HCT116 (cell line): ENCODE measurements around the gene ACSS1. TPM values are rescaled to one million over a fixed set of nuclear protein-coding genes. Genes with fewer than 3 reads are reported as not detected.

Experiments
- ATAC-seq: fragments of 200-7000 bp; cut with Tn5 transposase; 2 replicates; pipeline ENCODE4 v1.9.1; 2020; ENCODE audit warnings: mild to moderate bottlenecking, moderate library complexity
- BruUV-seq: library from RNA; stranded (reverse); fragments of 400-500 nt; replicated peaks from 2 replicates; lab custom pipeline; 2021; lab: Mats Ljungman, UMichigan
- CTCF ChIA-PET: fragments of 300-600 bp; sonication (Branson Sonifier 250); formaldehyde crosslinking; loops from one replicate; lab custom pipeline; 2021; ENCODE audit warnings: antibody characterized with exemption; lab: Charles Lee
- POLR2A ChIA-PET: fragments of 300-600, 350-600 bp; sonication (Branson Sonifier 250); formaldehyde crosslinking; loops from one replicate; lab custom pipeline; 2021; ENCODE audit warnings: antibody characterized with exemption; lab: Charles Lee
- RAD21 ChIA-PET, 2 experiments: fragments of 300-600 bp; sonication (Branson Sonifier 250); formaldehyde crosslinking; loops; one replicate each; lab custom pipeline; 2023; ENCODE audit warnings: low total read pairs in 2 of 2; ENCODE audit not compliant: uncharacterized antibody in 2 of 2, unreplicated experiment in 2 of 2, low non-redundant PET in 1 of 2; lab: Charles Lee
- DNase-seq: peaks from one replicate; pipeline ENCODE4 v3.0.0-alpha.2; 2010; ENCODE audit warnings: low read depth, low spot score
- H2AFZ ChIP-seq: fragments of 200-600 bp; shearing (Covaris generic), sonication (generic); 2 replicates; pipeline ENCODE4 v1.6.1; 2017; ENCODE audit warnings: low read depth, mixed run types, mixed read lengths, antibody characterized with exemption, low read length; ENCODE audit not compliant: poor library complexity, severe bottlenecking
- H3K27ac ChIP-seq: 2 replicates; pipeline ENCODE4 v1.5.1; 2012; ENCODE audit warnings: low read depth, low read length
- H3K27me3 ChIP-seq: fragments of 200-600 bp; sonication (generic); 2 replicates; pipeline ENCODE4 v1.6.1; 2016; ENCODE audit warnings: mixed run types, low read length, mixed read lengths; ENCODE audit not compliant: insufficient read depth
- H3K36me3 ChIP-seq, 2 experiments: fragments of 200-500 bp in 1 of 2; fragments of 200-600 bp in 1 of 2; sonication (Bioruptor generic) in 1 of 2; sonication (generic) in 1 of 2; 2 replicates each; pipeline versions ENCODE4 v1.5.1 to v1.6.1; 2014 to 2016; ENCODE audit warnings: low read length in 2 of 2, inconsistent platforms in 1 of 2, mixed read lengths in 1 of 2, mixed run types in 1 of 2; ENCODE audit not compliant: insufficient read depth in 2 of 2, control insufficient read depth in 1 of 2
- H3K4me1 ChIP-seq, 2 experiments: fragments of 200-600 bp in 1 of 2; sonication (generic) in 1 of 2; 2 replicates each; pipeline versions ENCODE4 v1.5.1 to v1.6.1; 2012 to 2017; ENCODE audit warnings: low read length in 2 of 2, inconsistent platforms in 1 of 2, mild to moderate bottlenecking in 1 of 2, mixed read lengths in 1 of 2, mixed run types in 1 of 2, moderate library complexity in 1 of 2; ENCODE audit not compliant: insufficient read depth in 2 of 2, control insufficient read depth in 1 of 2
- H3K4me2 ChIP-seq: fragments of 200-600 bp; sonication (generic); 2 replicates; pipeline ENCODE4 v1.6.1; 2017; ENCODE audit warnings: mixed run types, low read length, mixed read lengths
- H3K4me3 ChIP-seq, 2 experiments: fragments of 200-600 bp in 1 of 2; sonication (generic) in 1 of 2; replicated peaks in 1 of 2; 2 replicates each; pipeline ENCODE4 v1.5.1; 2011 to 2016; ENCODE audit warnings: low read length in 2 of 2, control low read depth in 1 of 2, low read depth in 1 of 2, mild to moderate bottlenecking in 1 of 2, mixed read lengths in 1 of 2, mixed run types in 1 of 2
- H3K79me2 ChIP-seq: fragments of 200-600 bp; sonication (generic); 2 replicates; pipeline ENCODE4 v1.6.1; 2017; ENCODE audit warnings: mild to moderate bottlenecking, mixed run types, low read length, moderate library complexity, mixed read lengths; ENCODE audit not compliant: insufficient read depth
- H3K9ac ChIP-seq: fragments of 200-600 bp; sonication (generic); 2 replicates; pipeline ENCODE4 v1.6.1; 2016; ENCODE audit warnings: low read length, mixed read lengths
- H3K9me2 ChIP-seq: fragments of 200-600 bp; sonication (generic), shearing (Covaris generic); 2 replicates; pipeline ENCODE4 v1.6.1; 2017; ENCODE audit warnings: mixed run types, mild to moderate bottlenecking, moderate library complexity; ENCODE audit not compliant: insufficient read depth
- H3K9me3 ChIP-seq, 2 experiments: fragments of 200-500 bp in 1 of 2; fragments of 200-600 bp in 1 of 2; sonication (Bioruptor generic) in 1 of 2; sonication (generic) in 1 of 2; 2 replicates each; pipeline ENCODE4 v1.6.1; 2014 to 2017; ENCODE audit warnings: low read length in 2 of 2, mixed read lengths in 2 of 2, inconsistent platforms in 1 of 2, low read depth in 1 of 2, mild to moderate bottlenecking in 1 of 2, mixed run types in 1 of 2, moderate library complexity in 1 of 2; ENCODE audit not compliant: control insufficient read depth in 1 of 2, insufficient read depth in 1 of 2
- H4K20me1 ChIP-seq: fragments of 200-600 bp; sonication (generic), shearing (Covaris generic); 2 replicates; pipeline ENCODE4 v1.6.1; 2017; ENCODE audit warnings: mixed run types, mild to moderate bottlenecking, moderate library complexity; ENCODE audit not compliant: insufficient read depth
- CBX3 ChIP-seq: IDR thresholded peaks from 2 replicates; pipeline ENCODE4 v1.6.1; 2012; ENCODE audit warnings: low read depth
- CEBPB ChIP-seq: IDR thresholded peaks from 2 replicates; pipeline ENCODE4 v1.6.1; 2012; ENCODE audit warnings: low read depth
- EGR1 ChIP-seq: IDR thresholded peaks from 2 replicates; pipeline ENCODE4 v1.6.1; 2012; ENCODE audit warnings: low read depth
- ELF1 ChIP-seq: IDR thresholded peaks from 2 replicates; pipeline ENCODE4 v1.6.1; 2012; ENCODE audit warnings: low read depth, borderline replicate concordance
- FOSL1 ChIP-seq: IDR thresholded peaks from 2 replicates; pipeline ENCODE4 v1.6.1; 2012; ENCODE audit warnings: low read depth
- JUND ChIP-seq: IDR thresholded peaks from 2 replicates; pipeline ENCODE4 v1.6.1; 2012
- MAX ChIP-seq: IDR thresholded peaks from 2 replicates; pipeline ENCODE4 v1.6.1; 2012
- POLR2A ChIP-seq: IDR thresholded peaks from 2 replicates; pipeline ENCODE4 v1.7.0; 2011; ENCODE audit warnings: borderline replicate concordance; ENCODE audit not compliant: insufficient read depth, insufficient read length; ENCODE audit errors: extremely low read depth
- RAD21 ChIP-seq: IDR thresholded peaks from 2 replicates; pipeline ENCODE4 v1.6.1; 2012; ENCODE audit warnings: low read depth, mild to moderate bottlenecking
- SP1 ChIP-seq: IDR thresholded peaks from 2 replicates; pipeline ENCODE4 v1.6.1; 2012; ENCODE audit warnings: low read depth
- TCF7L2 ChIP-seq: IDR thresholded peaks from 2 replicates; pipeline ENCODE4 v1.7.0; 2011; ENCODE audit warnings: borderline replicate concordance, inconsistent platforms; ENCODE audit not compliant: insufficient read depth, insufficient read length; ENCODE audit errors: extremely low read depth
- YY1 ChIP-seq: IDR thresholded peaks from 2 replicates; pipeline ENCODE4 v1.6.1; 2011; ENCODE audit warnings: low read length, low read depth, moderate library complexity, mild to moderate bottlenecking; ENCODE audit not compliant: insufficient replicate concordance; ENCODE audit errors: extremely low read depth
- ZFX ChIP-seq: fragments of 450-650 bp; IDR thresholded peaks from 2 replicates; pipeline ENCODE4 v1.6.1; 2017
- ZNF274 ChIP-seq: fragments of 200-500 bp; sonication (Bioruptor generic); IDR thresholded peaks from 2 replicates; pipeline ENCODE4 v1.6.1; 2014; ENCODE audit warnings: mild to moderate bottlenecking, low read depth, low read length, inconsistent platforms
- intact Hi-C: fragments of 100-400 bp; cut with micrococcal nuclease; formaldehyde crosslinking; loops from 2 replicates; pipeline ENCODE4 v1.10.0; 2022
- total RNA-seq: library from RNA; stranded (reverse); gene quantifications from one replicate; pipeline ENCODE4 v1.2.1, GENCODE V29; 2021; ENCODE audit not compliant: unreplicated experiment
- TF ChIP-seq, protein P1 (sequence below), 3 experiments: fragments of 200-600 bp in 1 of 3; sonication (generic) in 1 of 3; IDR thresholded peaks in 2 of 3; conservative IDR thresholded peaks in 1 of 3; 2 replicates each; pipeline ENCODE4 v1.5.1; 2012 to 2017; ENCODE audit warnings: low read depth in 2 of 3, low read length in 2 of 3, antibody characterized with exemption in 1 of 3, borderline replicate concordance in 1 of 3, control low read depth in 1 of 3, mild to moderate bottlenecking in 1 of 3, mixed read lengths in 1 of 3, mixed run types in 1 of 3, moderate library complexity in 1 of 3; ENCODE audit not compliant: insufficient read depth in 1 of 3
- TF ChIP-seq, protein P2 (sequence below): IDR thresholded peaks from 2 replicates; pipeline ENCODE4 v1.6.1; 2011; ENCODE audit warnings: mild to moderate bottlenecking, low read length, moderate library complexity; ENCODE audit not compliant: insufficient replicate concordance; ENCODE audit errors: extremely low read depth

ACSS1 gene
- total RNA-seq, 1 experiment from 2014 or later: 0.27 TPM

DNA sequence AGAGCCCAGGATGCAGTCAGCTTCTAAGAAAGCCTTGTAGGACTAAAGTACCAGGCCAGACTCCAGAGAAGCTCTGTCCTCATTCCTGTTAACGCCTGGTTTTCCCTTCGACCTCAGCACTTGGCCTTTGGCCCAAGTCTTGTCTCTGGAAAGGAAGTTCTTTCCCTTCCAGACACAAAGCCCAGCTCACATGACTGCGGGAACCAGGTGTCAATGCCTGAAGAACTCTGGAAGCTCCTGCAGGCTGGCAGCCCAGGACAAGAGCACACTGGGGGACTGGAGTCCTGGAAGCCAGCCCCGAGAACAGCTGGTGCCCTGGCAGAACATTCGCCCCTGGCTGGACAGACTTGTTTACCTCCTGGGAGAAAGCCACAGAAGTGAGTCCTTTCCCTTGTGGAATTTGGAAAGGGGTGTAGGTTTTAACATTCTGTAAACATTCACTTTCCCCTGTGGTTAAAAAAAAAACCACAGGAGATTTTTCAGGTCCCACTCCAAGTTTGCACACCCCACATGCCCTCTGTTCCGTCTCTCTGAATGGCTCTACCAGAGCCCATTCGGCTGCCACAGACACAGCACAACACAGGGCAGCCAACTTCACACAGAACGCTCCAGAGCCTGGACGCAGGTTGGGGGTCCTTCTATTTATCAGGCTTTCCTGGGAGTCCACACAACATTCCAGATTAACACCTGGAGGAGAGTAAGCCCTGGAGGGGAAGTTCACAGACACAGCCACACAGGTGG, 18.1 kb downstream of the ACSS1 start:
- no peaks in the 10 kb centered on the region for H3K9me3 ChIP-seq
- H4K20me1 ChIP-seq: no peaks in the 10 kb centered on the region
- intact Hi-C loops: no loop called here
- no peak overlapping the region for H3K4me2 ChIP-seq
- RAD21 ChIA-PET: no interaction called here
- no peaks in the 10 kb centered on the region for H3K9me2 ChIP-seq
- no peaks in the 10 kb centered on the region for H3K4me1 ChIP-seq
- TF ChIP-seq YY1 (no peak), ZFX (no peak), MAX (no peak)
- CTCF ChIA-PET: no interaction called here
- H3K9ac ChIP-seq: no peak overlapping the region
- no TSS peak for BruUV-seq
- no peak overlapping the region for H3K4me3 ChIP-seq
- ATAC-seq (no peak), DNase-seq (no peak)
- H3K79me2 ChIP-seq: no peaks in the 10 kb centered on the region
- H2AFZ ChIP-seq: no peak overlapping the region
- POLR2A ChIA-PET: no interaction called here
- no peaks in the 10 kb centered on the region for H3K27me3 ChIP-seq
- no peaks in the 10 kb centered on the region for H3K36me3 ChIP-seq
- H3K27ac ChIP-seq: no peak overlapping the region

DNA sequence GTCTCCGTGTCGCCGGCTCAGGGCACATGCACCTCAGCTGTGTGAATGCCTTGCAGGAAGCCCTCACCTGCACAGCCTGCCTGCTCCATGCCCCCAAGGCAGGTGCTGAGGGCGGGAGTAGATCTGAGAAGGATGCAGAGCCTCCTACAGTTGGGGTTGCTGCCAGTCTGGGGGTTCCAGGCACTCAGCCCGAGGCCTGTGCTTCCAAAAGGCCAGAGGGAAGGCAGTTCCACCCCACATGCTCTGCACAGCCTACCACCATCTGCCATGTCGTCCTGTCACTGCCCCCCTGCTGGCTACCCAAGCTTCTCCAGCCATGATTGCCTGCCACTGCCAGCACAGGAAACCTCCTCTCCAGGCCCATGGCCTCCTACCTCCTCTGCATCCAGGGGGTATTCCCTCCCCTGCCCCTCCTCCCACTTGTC, 19.3 kb downstream of the ACSS1 start:
- no peaks in the 10 kb centered on the region for H3K4me1 ChIP-seq
- POLR2A ChIA-PET: no interaction called here

More for the DNA sequence above, 19.3 kb downstream of the ACSS1 start:
- DNase-seq: no peak
- H3K9me2 ChIP-seq: no peaks in the 10 kb centered on the region
- ChIA-PET CTCF (no interaction called here), RAD21 (no interaction called here)
- H3K36me3 ChIP-seq: no peaks in the 10 kb centered on the region
- intact Hi-C loops: no loop called here
- no peaks in the 10 kb centered on the region for H3K27me3 ChIP-seq
- no peak for TF ChIP-seq MAX
- TF ChIP-seq, protein P1, sequence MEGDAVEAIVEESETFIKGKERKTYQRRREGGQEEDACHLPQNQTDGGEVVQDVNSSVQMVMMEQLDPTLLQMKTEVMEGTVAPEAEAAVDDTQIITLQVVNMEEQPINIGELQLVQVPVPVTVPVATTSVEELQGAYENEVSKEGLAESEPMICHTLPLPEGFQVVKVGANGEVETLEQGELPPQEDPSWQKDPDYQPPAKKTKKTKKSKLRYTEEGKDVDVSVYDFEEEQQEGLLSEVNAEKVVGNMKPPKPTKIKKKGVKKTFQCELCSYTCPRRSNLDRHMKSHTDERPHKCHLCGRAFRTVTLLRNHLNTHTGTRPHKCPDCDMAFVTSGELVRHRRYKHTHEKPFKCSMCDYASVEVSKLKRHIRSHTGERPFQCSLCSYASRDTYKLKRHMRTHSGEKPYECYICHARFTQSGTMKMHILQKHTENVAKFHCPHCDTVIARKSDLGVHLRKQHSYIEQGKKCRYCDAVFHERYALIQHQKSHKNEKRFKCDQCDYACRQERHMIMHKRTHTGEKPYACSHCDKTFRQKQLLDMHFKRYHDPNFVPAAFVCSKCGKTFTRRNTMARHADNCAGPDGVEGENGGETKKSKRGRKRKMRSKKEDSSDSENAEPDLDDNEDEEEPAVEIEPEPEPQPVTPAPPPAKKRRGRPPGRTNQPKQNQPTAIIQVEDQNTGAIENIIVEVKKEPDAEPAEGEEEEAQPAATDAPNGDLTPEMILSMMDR (IDR thresholded peaks at IDR 0.05 in 2 of 3, conservative IDR thresholded peaks at IDR 0.05 in 1 of 3; ENCODE audit: borderline replicate concordance in 1 of 3, insufficient read depth in 1 of 3, low read depth in 2 of 3, low read length in 2 of 3): no peak
- no peak for TF ChIP-seq ZFX
- TF ChIP-seq CEBPB: no peak
- TF ChIP-seq ZNF274: no peak
- TF ChIP-seq RAD21: no peak
- TF ChIP-seq TCF7L2: no peak
- no peak for TF ChIP-seq EGR1
- no peak for TF ChIP-seq YY1
- no peak for TF ChIP-seq POLR2A
- TF ChIP-seq, protein P2, sequence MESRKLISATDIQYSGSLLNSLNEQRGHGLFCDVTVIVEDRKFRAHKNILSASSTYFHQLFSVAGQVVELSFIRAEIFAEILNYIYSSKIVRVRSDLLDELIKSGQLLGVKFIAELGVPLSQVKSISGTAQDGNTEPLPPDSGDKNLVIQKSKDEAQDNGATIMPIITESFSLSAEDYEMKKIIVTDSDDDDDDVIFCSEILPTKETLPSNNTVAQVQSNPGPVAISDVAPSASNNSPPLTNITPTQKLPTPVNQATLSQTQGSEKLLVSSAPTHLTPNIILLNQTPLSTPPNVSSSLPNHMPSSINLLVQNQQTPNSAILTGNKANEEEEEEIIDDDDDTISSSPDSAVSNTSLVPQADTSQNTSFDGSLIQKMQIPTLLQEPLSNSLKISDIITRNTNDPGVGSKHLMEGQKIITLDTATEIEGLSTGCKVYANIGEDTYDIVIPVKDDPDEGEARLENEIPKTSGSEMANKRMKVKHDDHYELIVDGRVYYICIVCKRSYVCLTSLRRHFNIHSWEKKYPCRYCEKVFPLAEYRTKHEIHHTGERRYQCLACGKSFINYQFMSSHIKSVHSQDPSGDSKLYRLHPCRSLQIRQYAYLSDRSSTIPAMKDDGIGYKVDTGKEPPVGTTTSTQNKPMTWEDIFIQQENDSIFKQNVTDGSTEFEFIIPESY: no peak
- TF ChIP-seq JUND: no peak
- no peak for TF ChIP-seq ELF1
- no peak for TF ChIP-seq SP1
- TF ChIP-seq FOSL1: no peak
- no peak for TF ChIP-seq CBX3
- H3K27ac ChIP-seq: no peak overlapping the region
- H3K79me2 ChIP-seq: no peaks in the 10 kb centered on the region
- no peak overlapping the region for H2AFZ ChIP-seq
- H3K9ac ChIP-seq: no peak overlapping the region
- H3K4me2 ChIP-seq: no peak overlapping the region
- no peak overlapping the region for H3K4me3 ChIP-seq
- ATAC-seq: no peak
- H4K20me1 ChIP-seq: no peaks in the 10 kb centered on the region
- BruUV-seq: no TSS peak
- H3K9me3 ChIP-seq: no peaks in the 10 kb centered on the region
